GM12872 (cell line): ENCODE measurements around the gene ADAM15.

Experiments used
- CTCF ChIP-seq: IDR thresholded peaks from 3 replicates; pipeline ENCODE4 v1.5.1; 2011; ENCODE audit warnings: low read depth, mild to moderate bottlenecking, low read length, moderate library complexity; ENCODE audit not compliant: insufficient read depth

Gene ADAM15

GRCh38 chr1:155009742-155010141 lies 41.4 kb upstream of the ADAM15 start:
- no peak for TF ChIP-seq CTCF

- TF ChIP-seq CTCF, result no peak
Observed at GRCh38 chr1:155010211-155010918, 40.8 kb upstream of the ADAM15 start.

GRCh38 chr1:155011004-155011416 lies 40.1 kb upstream of the ADAM15 start:
- no peak for TF ChIP-seq CTCF

- no peak for TF ChIP-seq CTCF
Observed at GRCh38 chr1:155011437-155012025, 39.6 kb upstream of the ADAM15 start.

- TF ChIP-seq CTCF, result no peak
Observed at GRCh38 chr1:155012026-155012546, 39.0 kb upstream of the ADAM15 start.

GRCh38 chr1:155012776-155013602 lies 38.1 kb upstream of the ADAM15 start:
- no peak for TF ChIP-seq CTCF

- TF ChIP-seq CTCF, result no peak
Observed at GRCh38 chr1:155013632-155014031, 37.5 kb upstream of the ADAM15 start.
